ENCODE measurements around the gene MRPS6.

The MRPS6 gene

DNA sequence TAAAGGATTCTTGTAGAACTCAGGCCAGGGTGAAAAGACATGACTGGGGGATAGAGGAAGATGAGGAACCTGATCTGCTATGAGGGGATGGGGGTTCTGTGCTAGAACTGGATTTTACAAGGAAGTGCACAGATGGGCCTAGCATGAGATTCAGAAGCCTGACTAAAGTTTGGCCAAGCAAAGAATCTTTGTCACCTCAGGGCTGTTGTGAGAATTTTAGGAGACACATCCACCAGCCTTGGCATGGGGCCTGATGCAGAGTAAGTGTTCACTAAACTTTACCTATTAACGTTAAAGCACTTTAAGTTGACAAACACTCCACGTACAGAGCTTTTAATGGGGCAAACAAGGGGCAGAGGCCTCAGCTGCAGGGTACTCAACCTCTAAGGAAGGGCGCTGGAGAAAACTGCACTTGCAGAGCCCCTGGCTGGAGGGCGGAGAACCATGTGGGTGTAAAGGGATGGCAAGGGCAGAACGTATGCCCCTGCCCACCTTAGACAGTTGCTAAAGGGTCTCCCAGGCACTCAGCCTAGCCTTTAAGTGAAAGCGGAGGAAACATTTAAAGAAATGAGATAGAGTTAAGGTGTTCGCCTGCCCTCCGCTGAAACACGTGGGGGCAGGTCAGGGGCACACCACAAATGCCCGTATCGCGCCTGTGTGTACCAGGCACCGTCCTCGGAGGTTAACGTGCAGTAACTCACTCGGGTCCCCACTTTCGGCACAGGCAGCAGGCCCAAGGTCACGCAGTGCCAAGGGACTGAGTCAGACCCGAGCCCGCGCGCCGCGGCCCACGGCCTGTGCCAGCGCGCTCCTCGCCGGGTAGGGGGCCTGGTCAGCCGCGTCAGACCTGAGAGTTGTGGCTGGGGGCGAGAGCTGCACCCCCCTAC, 990 bp upstream of the MRPS6 start:
- DNase-seq = peak in 5 of 14 donors; percentile 4 to 82 (median 56)

DNA sequence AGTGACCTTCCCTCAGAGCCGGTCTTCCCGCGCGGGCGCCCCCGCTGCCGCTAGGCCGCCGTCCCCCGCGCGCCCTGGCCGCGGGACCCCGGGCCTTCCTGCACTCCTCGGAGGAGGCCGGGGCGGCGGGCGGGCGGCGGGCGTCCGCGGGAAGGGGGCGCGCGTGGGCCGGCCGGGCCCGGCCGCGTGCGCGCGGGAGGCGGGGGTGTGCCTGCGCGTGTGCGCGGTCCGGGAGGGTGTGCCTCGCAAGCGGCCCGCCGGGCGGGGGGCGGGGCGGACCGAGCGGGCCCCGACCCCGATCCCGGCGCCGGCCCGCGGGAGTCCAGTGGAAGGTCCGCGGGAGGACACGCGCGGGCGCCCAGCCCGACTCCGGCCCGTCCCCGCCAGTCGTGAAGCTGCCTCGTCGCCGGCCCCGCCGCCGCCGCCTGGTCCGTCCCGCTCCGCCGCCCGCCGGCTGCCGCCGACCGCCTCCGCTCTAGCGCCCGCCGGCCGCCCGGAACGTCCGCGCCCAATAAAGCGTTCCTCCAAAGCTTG, 438 bp downstream of the MRPS6 start:
- peak in 6 of 14 donors; percentile 34 to 76 (median 53) for DNase-seq

DNA sequence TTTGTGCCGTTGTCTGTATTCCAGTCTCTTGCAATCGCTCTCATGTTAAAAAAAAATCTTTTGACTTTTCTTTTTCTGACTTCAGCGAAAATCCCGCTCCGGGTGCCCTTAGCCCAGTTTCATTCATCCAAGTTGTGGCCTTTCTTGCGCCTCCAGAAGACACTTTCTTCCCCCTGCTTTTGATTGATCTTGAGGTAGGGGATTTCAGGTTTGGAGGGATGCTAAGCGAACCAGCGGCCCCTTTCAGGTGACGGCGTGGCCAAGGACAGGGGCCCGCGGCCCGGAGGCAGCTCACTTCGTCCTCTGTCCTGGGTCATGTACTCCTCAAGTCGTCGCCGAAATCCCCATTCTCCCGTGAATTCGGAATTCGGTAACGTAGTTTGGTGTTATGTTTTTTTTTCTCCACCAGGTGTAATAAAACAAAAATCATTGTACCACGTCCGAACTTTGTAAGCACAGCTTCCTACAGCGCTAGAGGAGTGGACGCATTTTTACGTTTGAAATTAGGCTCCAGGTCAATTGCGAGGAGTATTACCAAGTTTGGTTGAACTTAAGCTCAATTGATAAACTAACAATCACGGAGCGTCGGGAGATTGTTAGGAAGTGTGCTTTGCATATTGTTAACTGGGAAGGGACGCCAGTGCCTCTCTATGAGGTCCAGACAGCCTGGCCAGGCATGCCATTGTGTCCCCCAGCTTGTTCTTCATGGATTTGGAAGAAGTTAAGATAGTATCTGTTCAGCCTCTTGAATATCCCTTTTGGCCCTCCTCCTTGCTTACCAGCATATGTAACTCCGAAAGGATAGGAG, 1.1 kb downstream of the MRPS6 start:
- peak in 1 of 14 donors; percentile 7 for DNase-seq

DNA sequence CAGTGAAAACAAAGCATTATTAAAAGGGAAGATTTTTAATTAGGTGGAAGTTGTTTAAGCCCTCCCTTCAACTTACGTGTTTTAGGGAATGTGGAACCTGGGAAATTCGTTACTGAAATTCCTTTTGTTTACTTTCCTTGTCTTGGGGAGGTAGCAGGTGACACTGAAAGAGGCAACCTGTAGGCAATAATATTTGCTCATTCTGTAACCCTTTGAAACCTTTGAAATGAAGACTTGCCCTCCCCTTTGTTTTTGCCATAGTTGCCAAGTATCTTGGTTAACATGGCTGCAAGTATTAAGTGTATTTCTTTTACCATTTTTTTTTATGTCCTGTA, 1.7 kb downstream of the MRPS6 start:
- DNase-seq = no peak

DNA sequence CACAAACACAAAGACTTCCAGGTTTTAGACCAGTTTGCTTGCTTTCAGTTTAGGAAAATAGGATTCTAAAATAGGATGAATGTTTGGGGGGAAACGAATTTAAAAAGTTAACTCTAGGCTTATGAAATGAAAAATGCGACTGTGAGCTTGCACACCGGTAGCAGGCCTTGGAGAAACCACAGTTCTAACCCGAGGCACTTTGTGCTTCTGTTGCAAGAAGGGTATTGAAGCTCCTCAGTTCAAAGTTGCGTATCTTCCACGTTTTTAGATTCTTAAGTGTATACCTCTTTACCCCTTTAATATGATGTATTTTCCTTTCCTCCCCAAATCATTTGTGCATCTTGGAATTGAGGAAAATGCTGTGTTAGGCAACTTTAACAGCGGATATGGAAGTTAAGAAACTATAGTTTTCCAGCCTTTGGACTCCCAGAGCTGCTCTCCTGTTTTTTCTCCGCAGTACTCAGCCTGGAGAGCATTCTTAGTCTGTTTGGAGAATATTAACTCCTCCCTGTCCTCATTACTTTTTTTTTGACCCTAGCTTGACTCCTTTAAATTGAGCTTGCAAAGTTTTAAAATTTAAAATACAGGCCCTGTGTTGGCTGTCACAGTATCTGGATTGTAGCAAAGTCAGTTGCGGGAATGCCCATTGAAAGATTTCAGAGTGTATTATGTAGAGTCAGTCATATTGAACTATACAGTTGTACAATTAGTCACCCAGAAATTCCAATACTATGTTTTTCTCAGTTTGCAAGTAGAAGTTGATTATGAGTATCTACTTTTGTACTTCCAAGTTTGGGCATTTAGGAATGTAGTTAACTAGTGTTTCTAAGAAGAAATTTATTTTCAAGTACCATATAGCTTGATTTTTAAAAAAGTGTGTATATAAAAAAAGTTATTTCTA, 2.6 kb downstream of the MRPS6 start:
- no peak for DNase-seq

- no peak for DNase-seq
Measured at GRCh38 chr21:34076835-34077234, 3.5 kb downstream of the MRPS6 start.

DNA sequence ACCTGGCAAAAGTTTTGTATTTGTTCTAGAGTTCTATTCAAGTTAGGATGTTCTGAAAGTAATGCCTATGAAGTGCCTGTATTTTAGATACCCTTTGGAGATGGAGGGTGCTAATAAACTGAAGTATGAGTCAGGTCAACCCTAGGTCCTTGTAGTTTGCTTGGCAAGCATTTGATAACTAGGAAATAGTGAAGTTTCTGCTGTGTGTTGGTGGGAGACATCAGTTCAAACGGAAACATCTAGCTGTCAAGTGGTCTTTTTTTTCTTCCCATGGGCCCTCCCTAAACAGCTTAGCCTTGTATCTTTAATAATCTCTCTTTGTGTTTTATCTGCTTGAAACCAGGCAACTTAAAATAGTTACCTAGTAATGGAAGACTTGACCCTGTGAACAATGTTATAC, 4.5 kb downstream of the MRPS6 start:
- no peak for DNase-seq

- no peak for DNase-seq
Measured at GRCh38 chr21:34078915-34079314, 5.5 kb downstream of the MRPS6 start.

- DNase-seq = no peak
Measured at GRCh38 chr21:34080710-34081109, 7.3 kb downstream of the MRPS6 start.

DNA sequence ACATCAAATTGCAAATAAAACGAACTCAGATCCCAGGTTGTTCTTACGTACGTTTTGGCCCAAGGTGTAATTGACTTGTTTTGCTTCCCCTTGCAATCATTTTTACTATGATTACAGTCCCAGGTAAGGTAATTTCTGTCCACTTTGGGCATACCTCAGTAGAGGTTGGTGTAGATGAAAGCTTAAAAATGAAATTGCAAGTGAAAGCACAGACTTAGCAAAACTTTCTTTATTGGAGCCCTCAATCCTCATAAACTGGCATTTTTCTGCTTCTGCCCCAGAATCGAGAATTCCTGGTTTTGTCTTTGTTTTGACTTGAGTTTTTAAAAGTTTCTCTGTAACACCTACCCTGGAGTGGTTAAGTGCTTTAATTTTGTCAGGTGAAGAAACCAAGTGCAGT, 9.4 kb downstream of the MRPS6 start:
- DNase-seq = no peak

GRCh38 chr21:34083357-34083756, 10.0 kb downstream of the MRPS6 start:
- DNase-seq = no peak

DNA sequence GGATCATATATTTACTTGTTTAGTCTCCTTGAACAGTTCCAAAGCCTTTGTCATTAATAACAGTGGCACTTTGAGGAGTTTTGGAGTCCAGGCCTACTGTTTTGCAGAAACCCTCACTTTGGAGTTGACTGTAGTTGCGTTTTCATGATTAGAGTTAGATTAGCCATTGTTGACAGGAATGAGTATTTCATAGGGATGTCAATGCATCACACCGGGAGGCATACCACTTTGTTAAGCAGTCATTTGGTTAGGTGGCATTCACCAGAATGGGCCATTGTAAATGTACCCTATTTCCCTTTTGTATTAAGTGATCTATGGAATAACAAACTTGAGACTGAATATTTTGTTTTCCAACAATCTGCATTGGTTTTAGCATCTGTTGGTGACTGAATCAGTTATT, 11.8 kb downstream of the MRPS6 start:
- no peak for DNase-seq

DNA sequence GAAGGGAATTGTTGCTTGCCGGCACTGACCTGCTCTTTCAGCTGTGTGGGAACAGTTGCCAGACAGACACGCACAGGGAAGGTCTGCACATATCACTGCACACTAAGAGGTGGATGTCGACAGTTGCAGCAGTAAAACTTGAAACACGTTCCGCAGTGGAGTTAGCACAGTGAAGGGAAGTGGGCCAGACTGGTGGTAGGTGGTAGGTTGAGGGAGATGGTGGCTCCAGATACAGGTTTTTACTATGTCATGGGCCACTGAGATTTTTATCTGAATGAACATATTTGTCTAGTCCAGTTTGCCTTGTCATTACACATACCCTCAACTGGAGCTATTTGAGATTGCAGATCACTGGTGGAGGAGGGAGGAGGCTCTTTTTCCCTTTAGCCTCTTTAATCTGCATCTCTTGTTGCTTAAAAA, 13.5 kb downstream of the MRPS6 start:
- no peak for DNase-seq

GRCh38 chr21:34088752-34089151, 15.4 kb downstream of the MRPS6 start:
- no peak for DNase-seq

DNA sequence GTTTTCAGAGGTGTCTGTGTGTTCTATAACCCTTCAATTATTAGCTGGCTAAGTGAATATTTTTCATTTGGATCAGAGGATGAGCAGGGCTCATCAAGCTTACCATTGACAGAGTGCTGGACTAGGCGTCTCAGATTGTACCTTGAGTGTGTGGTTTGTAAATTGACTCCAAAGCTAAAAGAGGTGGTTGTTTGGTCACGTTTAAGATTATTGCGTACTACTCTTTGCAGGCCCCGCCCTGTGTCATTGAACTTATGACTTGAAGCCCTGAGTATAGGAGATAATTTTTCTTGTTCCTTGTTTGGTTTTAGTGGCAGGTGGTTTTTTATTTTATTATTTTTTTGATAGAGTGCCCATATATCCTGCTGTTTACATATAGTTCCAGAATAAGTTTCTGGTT, 17.7 kb downstream of the MRPS6 start:
- no peak for DNase-seq

DNA sequence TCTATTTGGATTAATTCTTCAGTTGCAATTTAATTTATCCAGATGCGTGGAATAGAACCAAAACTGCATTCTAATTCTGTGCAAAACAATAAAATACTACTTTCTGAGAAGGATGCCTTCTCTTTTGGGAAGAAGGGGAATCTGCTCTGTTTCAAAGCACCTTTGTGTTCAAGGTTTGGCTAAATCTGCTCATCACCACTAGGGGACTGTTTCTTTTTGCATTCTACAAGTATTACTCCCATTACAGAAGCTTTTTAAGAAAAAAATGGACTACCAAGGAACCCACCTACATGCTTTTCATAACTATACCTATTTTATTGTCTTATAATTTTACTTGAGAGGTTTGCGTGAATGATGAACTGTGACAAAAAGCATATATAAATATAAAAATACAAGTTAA, 18.2 kb downstream of the MRPS6 start:
- DNase-seq = no peak

- DNase-seq = no peak
Measured at GRCh38 chr21:34092262-34092921, 19.0 kb downstream of the MRPS6 start.

DNA sequence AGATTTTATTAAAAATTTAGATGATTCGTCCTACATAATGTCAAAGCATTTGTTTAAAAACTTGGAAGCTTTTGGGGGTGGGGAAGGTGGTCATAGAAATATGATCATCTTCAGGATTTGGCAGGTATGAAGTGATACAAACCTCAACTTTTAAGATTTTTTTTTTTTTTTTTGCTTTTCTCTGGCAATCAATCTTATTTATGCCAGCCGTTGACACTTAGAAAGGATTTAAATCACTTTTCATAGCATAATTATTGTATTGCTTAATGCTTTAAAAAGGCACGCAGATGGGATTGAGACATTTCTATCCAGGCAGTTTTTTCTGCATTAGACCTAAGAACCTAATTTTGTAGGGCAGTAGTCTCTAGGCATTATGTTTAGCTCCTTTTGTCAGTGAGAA, 19.7 kb downstream of the MRPS6 start:
- DNase-seq = no peak

GRCh38 chr21:34094949-34095348, 21.6 kb downstream of the MRPS6 start:
- DNase-seq = no peak

DNA sequence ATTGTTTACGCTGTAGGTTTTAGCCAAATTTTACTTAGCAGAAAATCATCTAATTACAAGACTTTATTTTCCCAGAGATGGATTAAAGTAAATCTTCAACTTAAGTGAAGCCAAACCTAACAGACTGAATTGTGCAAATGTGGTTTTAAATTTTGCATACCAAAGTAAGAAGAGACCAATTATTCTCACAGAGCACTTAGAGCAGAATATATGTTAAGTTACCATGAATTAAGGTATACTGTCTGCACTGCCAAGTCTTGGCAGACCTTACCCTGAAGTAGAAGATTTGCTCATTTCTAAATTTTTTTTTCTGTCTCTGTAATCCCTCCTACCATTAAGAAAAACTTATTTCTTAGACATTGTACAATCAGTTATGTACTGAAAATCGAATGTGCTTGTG, 24.1 kb downstream of the MRPS6 start:
- no peak for DNase-seq

DNA sequence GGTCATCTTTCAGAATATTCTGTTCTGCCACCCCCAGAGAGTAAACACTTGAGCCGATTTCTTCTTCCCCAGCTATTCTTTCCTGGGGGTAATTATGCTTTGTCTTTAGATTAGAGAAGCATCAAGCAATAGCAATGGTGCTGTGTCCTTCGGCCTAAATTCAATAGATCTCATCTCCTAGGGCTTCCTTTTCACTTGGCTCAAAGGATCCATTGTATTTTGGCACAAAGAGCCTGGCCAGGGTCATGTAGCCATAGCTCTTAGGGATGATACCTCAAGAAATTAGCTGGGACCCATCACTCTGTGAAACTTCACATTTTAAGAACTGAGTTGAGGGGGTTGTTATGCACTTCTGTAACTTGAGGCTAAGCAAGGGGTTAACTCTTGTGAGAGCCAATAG, 27.0 kb downstream of the MRPS6 start:
- no peak for DNase-seq

GRCh38 chr21:34100790-34101189, 27.4 kb downstream of the MRPS6 start:
- DNase-seq = no peak
